CD4-positive, alpha-beta T cell treated with Interleukin-2 at 100 ng/mL for 4 hours (primary cell): ENCODE results near the gene COPS3.

Experiments used
- DNase-seq: peaks from one replicate; pipeline ENCODE4 v3.0.0-alpha.2; 2020; ENCODE audit warnings: low spot score

COPS3 gene

GRCh38 chr17:17280613-17281549 is at the start of gene COPS3:
TSS of gene COPS3 (minus strand) at chr17:17281246. CDS start at chr17:17281186, 60 bp downstream.
- peak; percentile 98 for DNase-seq

GRCh38 chr17:17328251-17328650 is 47.2 kb upstream of the COPS3 start:
- no peak for DNase-seq

GRCh38 chr17:17326275-17326875 is 45.3 kb upstream of the COPS3 start:
- no peak for DNase-seq

GRCh38 chr17:17325816-17326215 is 44.8 kb upstream of the COPS3 start:
- no peak for DNase-seq

GRCh38 chr17:17325228-17325627 is 44.2 kb upstream of the COPS3 start:
- DNase-seq, result no peak

- no peak for DNase-seq
Observed at GRCh38 chr17:17324616-17325015, 43.6 kb upstream of the COPS3 start.

GRCh38 chr17:17322516-17323510 is 41.8 kb upstream of the COPS3 start:
- no peak for DNase-seq

- DNase-seq, result no peak
Observed at GRCh38 chr17:17321356-17322025, 40.4 kb upstream of the COPS3 start.

GRCh38 chr17:17320911-17321220 is 39.8 kb upstream of the COPS3 start:
- no peak for DNase-seq

GRCh38 chr17:17320188-17320910 is 39.3 kb upstream of the COPS3 start:
- DNase-seq, result no peak

GRCh38 chr17:17315142-17315821 is 34.2 kb upstream of the COPS3 start:
- no peak for DNase-seq

GRCh38 chr17:17314501-17315071 is 33.5 kb upstream of the COPS3 start:
- no peak for DNase-seq

- peak; percentile 82 for DNase-seq
Observed at GRCh38 chr17:17313350-17313991, 32.4 kb upstream of the COPS3 start.

GRCh38 chr17:17309356-17309755 is 28.3 kb upstream of the COPS3 start:
- DNase-seq, result no peak

- peak; percentile 65 for DNase-seq
Observed at GRCh38 chr17:17305281-17305801, 24.3 kb upstream of the COPS3 start.

- peak; percentile 54 for DNase-seq
Observed at GRCh38 chr17:17304521-17304985, 23.5 kb upstream of the COPS3 start.

- no peak for DNase-seq
Observed at GRCh38 chr17:17303847-17304490, 22.9 kb upstream of the COPS3 start.

GRCh38 chr17:17303010-17303846 is 22.2 kb upstream of the COPS3 start, which contains the start of gene NT5M:
TSS of gene NT5M (plus strand) at chr17:17303373. CDS start at chr17:17303551, 178 bp downstream.
- peak; percentile 54 for DNase-seq
